Hematopoietic multipotent progenitor cell treated with erythropoietin and hydrocortisone succinate and interleukin-3 and kit ligand, for 8 days (in vitro differentiated cells): ENCODE data around the gene PYGL.
A peak's percentile ranks its signal among the peaks of the same experiment; 100 is the strongest.
"Not testable (repeated sequence)": the region's sequence is repeated elsewhere in the genome, so short reads cannot be mapped to it uniquely, and the experiment has no call there.

Experiments
- DNase-seq: peaks from one replicate; pipeline ENCODE4 v3.0.0-alpha.2; 2015

PYGL gene

GRCh38 chr14:50954811-50955372, 10.6 kb upstream of the PYGL start:
- DNase-seq = peak; percentile 40

- no peak for DNase-seq
These were observed 9.2 kb upstream of the PYGL start for GRCh38 chr14:50953502-50953901.

GRCh38 chr14:50951032-50951431, 6.7 kb upstream of the PYGL start:
- no peak for DNase-seq

GRCh38 chr14:50948205-50948604, 3.9 kb upstream of the PYGL start:
- no peak for DNase-seq

GRCh38 chr14:50947446-50947845, 3.2 kb upstream of the PYGL start:
- no peak for DNase-seq

GRCh38 chr14:50946234-50946935, 2.1 kb upstream of the PYGL start:
- no peak for DNase-seq

- DNase-seq = peak; percentile 38
These were observed 547 bp upstream of the PYGL start for GRCh38 chr14:50944647-50945413.

- DNase-seq = peak; percentile 32
These were observed 881 bp downstream of the PYGL start for GRCh38 chr14:50943261-50943942.

GRCh38 chr14:50941638-50942037, 2.6 kb downstream of the PYGL start:
- not testable (repeated sequence) for DNase-seq

GRCh38 chr14:50941151-50941550, 3.1 kb downstream of the PYGL start:
- peak; percentile 14 for DNase-seq

GRCh38 chr14:50937800-50938199, 6.5 kb downstream of the PYGL start:
- no peak for DNase-seq

- DNase-seq = no peak
These were observed 7.0 kb downstream of the PYGL start for GRCh38 chr14:50937325-50937724.

GRCh38 chr14:50936882-50937281, 7.4 kb downstream of the PYGL start:
- DNase-seq = no peak

- DNase-seq = no peak
These were observed 8.3 kb downstream of the PYGL start for GRCh38 chr14:50936016-50936340.

- no peak for DNase-seq
These were observed 8.9 kb downstream of the PYGL start for GRCh38 chr14:50935126-50936015.

GRCh38 chr14:50932592-50933495, 11.4 kb downstream of the PYGL start:
- no peak for DNase-seq

GRCh38 chr14:50932156-50932555, 12.1 kb downstream of the PYGL start:
- DNase-seq = no peak

GRCh38 chr14:50931559-50931958, 12.7 kb downstream of the PYGL start:
- DNase-seq = no peak

GRCh38 chr14:50929506-50929905, 14.8 kb downstream of the PYGL start:
- DNase-seq = no peak

- DNase-seq = peak; percentile 27
These were observed 16.2 kb downstream of the PYGL start for GRCh38 chr14:50928002-50928635.

GRCh38 chr14:50926851-50927386, 17.4 kb downstream of the PYGL start:
- DNase-seq = peak; percentile 88
